ENCODE data around the gene PLAAT2. TPM values are rescaled to one million over a fixed set of nuclear protein-coding genes. Genes with fewer than 3 reads are reported as not detected.

PLAAT2 gene
- total and polyA plus RNA-seq, 2 donors (not counting 1 experiment from before 2014, with no cell fraction given), result 4.0 TPM; not detected in 1

DNA sequence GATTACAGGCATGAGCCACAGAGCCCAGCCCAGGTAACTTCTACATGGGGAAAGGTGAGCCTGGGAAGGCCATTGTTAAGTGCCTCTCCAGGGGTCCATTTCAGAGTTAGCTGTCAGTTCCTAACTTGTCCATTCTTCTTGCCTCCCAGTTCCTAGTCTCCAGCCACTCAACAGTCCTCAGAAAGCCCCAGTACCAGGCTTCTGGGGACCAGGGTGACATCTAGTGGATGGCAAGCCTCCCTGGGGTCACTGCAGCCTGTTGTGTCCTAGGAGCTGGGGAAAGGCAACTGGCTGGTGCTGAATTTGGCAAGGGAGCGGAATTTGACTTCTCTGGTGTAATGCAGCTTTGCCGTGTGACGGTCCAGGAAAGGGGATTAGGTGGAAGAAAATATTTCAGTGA, 55.2 kb downstream of the PLAAT2 start:
- Histone ChIP-seq H2AFZ (ENCODE audit: insufficient read depth, low read depth, low read length, poor library complexity, severe bottlenecking) (no peak overlapping the region), H3K9ac (ENCODE audit: low read length) (no peak overlapping the region), H3K4me3 (ENCODE audit: control extremely low read depth in 1 of 5, extremely low read depth in 1 of 5, insufficient read depth in 1 of 5, low read depth in 2 of 5, low read length in 4 of 5) (no peak overlapping the region), H3K36me3 (replicated peaks in 1 of 2; ENCODE audit: control extremely low read depth in 1 of 2, control insufficient read depth in 1 of 2, extremely low read depth in 1 of 2, insufficient read depth in 2 of 2, low read length in 1 of 2) (no peaks in the 10 kb centered on the region), H3K4me2 (replicated peaks; ENCODE audit: low read depth, low read length, poor library complexity, severe bottlenecking) (no peak overlapping the region), H3K27ac (ENCODE audit: low read length in 2 of 2) (no peak overlapping the region), H3K27me3 (replicated peaks in 1 of 4; ENCODE audit: control extremely low read depth in 1 of 4, control insufficient read depth in 3 of 4, insufficient read depth in 4 of 4, low read length in 3 of 4) (peaks cover 0 to 26% (median 3%) of the 10 kb centered on the region in 4 experiments), H3K4me1 (ENCODE audit: control insufficient read depth in 2 of 2, insufficient read depth in 2 of 2, low read length in 2 of 2) (peaks cover 4 to 7% of the 10 kb centered on the region in 2 donors), H4K20me1 (ENCODE audit: control insufficient read depth, insufficient read depth, low read length, poor library complexity, severe bottlenecking) (no peaks in the 10 kb centered on the region), H3K79me2 (ENCODE audit: control insufficient read depth, insufficient read depth, low read length) (no peaks in the 10 kb centered on the region), H3K9me3 (ENCODE audit: control extremely low read depth in 1 of 3, control insufficient read depth in 2 of 3, insufficient read depth in 1 of 3, low read length in 2 of 3) (no peaks in the 10 kb centered on the region)
- CTCF ChIA-PET, result interaction anchor here (0.9 to 2.6 kb wide), 3 partner anchors 29 to 128 kb away, joined by 3 to 10 read pairs (median 3); no protein-coding TSS in a partner anchor
- H3K4me1 Mint-ChIP-seq, result no peaks in the 10 kb centered on the region
- intact Hi-C loops (cut with micrococcal nuclease), result no loop called here
- no peaks in the 10 kb centered on the region for H3K9me3 Mint-ChIP-seq (ENCODE audit: insufficient read depth)
- TF ChIP-seq, protein P1, sequence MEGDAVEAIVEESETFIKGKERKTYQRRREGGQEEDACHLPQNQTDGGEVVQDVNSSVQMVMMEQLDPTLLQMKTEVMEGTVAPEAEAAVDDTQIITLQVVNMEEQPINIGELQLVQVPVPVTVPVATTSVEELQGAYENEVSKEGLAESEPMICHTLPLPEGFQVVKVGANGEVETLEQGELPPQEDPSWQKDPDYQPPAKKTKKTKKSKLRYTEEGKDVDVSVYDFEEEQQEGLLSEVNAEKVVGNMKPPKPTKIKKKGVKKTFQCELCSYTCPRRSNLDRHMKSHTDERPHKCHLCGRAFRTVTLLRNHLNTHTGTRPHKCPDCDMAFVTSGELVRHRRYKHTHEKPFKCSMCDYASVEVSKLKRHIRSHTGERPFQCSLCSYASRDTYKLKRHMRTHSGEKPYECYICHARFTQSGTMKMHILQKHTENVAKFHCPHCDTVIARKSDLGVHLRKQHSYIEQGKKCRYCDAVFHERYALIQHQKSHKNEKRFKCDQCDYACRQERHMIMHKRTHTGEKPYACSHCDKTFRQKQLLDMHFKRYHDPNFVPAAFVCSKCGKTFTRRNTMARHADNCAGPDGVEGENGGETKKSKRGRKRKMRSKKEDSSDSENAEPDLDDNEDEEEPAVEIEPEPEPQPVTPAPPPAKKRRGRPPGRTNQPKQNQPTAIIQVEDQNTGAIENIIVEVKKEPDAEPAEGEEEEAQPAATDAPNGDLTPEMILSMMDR (IDR thresholded peaks at IDR 0.05), result no peak
- no peak for TF ChIP-seq EZH2 (IDR thresholded peaks at IDR 0.05; ENCODE audit: borderline replicate concordance, insufficient read depth, low read depth, low read length, poor library complexity, severe bottlenecking)
- no peak for ATAC-seq (ENCODE audit: low read depth)
- POLR2A ChIA-PET, result no interaction called here
- peaks cover 27% of the 10 kb centered on the region for H3K27me3 Mint-ChIP-seq
- no peak overlapping the region for H3K4me3 Mint-ChIP-seq
- no peak for DNase-seq
- 100% methylated on average over 1 of the region's 3 CpGs for WGBS (ENCODE audit: insufficient coverage)
- H3K27ac Mint-ChIP-seq, result no peak overlapping the region

DNA sequence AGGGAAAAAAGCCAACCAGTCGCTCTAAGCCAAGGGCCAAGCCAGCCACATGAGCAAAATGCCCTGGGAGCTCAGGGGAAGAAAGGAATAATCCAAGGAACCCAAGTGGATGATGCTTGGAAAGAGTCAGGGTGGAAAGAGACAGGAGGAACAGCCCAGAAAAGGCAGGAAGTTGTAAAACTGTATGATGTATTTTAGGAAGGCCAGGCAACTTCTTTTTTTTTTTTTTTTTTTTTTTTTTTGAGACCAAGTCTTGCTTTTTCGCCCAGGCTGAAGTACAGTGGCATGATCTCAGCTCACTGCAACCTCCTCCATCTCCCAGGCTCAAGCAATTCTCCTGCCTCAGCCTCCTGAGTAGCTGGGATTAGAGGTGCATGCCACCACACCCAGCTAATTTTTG, 55.7 kb downstream of the PLAAT2 start:
- H3K4me2 ChIP-seq (replicated peaks; ENCODE audit: low read depth, low read length, poor library complexity, severe bottlenecking), result no peak overlapping the region
- no peaks in the 10 kb centered on the region for H3K9me3 Mint-ChIP-seq (ENCODE audit: insufficient read depth)
- no peaks in the 10 kb centered on the region for H4K20me1 ChIP-seq (ENCODE audit: control insufficient read depth, insufficient read depth, low read length, poor library complexity, severe bottlenecking)
- intact Hi-C loops (cut with micrococcal nuclease), result no loop called here
- no peak overlapping the region for H3K4me3 ChIP-seq (ENCODE audit: control extremely low read depth in 1 of 5, extremely low read depth in 1 of 5, insufficient read depth in 1 of 5, low read depth in 2 of 5, low read length in 4 of 5)
- H3K27ac ChIP-seq (ENCODE audit: low read length in 2 of 2), result no peak overlapping the region
- no peaks in the 10 kb centered on the region for H3K79me2 ChIP-seq (ENCODE audit: control insufficient read depth, insufficient read depth, low read length)
- 80% methylated on average over 1 of the region's 2 CpGs for WGBS (ENCODE audit: insufficient coverage)
- H3K36me3 ChIP-seq (replicated peaks in 1 of 2; ENCODE audit: control extremely low read depth in 1 of 2, control insufficient read depth in 1 of 2, extremely low read depth in 1 of 2, insufficient read depth in 2 of 2, low read length in 1 of 2), result no peaks in the 10 kb centered on the region
- no peak overlapping the region for H3K9ac ChIP-seq (ENCODE audit: low read length)
- ChIA-PET POLR2A (no interaction called here), CTCF (interaction anchor here (0.9 to 2.6 kb wide), 3 partner anchors 28 to 128 kb away, joined by 3 to 10 read pairs (median 3); no protein-coding TSS in a partner anchor)
- H2AFZ ChIP-seq (ENCODE audit: insufficient read depth, low read depth, low read length, poor library complexity, severe bottlenecking), result no peak overlapping the region
- H3K27me3 ChIP-seq (replicated peaks in 1 of 4; ENCODE audit: control extremely low read depth in 1 of 4, control insufficient read depth in 3 of 4, insufficient read depth in 4 of 4, low read length in 3 of 4), result peaks cover 0 to 26% (median 3%) of the 10 kb centered on the region in 4 experiments
- no peak overlapping the region for H3K27ac Mint-ChIP-seq
- H3K27me3 Mint-ChIP-seq, result peaks cover 27% of the 10 kb centered on the region
- no peaks in the 10 kb centered on the region for H3K4me1 Mint-ChIP-seq
- H3K4me3 Mint-ChIP-seq, result no peak overlapping the region
- peaks cover 4 to 7% of the 10 kb centered on the region in 2 donors for H3K4me1 ChIP-seq (ENCODE audit: control insufficient read depth in 2 of 2, insufficient read depth in 2 of 2, low read length in 2 of 2)
- DNase-seq (no peak), ATAC-seq (ENCODE audit: low read depth) (no peak)
- H3K9me3 ChIP-seq (ENCODE audit: control extremely low read depth in 1 of 3, control insufficient read depth in 2 of 3, insufficient read depth in 1 of 3, low read length in 2 of 3), result no peaks in the 10 kb centered on the region
- TF ChIP-seq, protein P1 (IDR thresholded peaks at IDR 0.05), result no peak
- TF ChIP-seq EZH2 (IDR thresholded peaks at IDR 0.05; ENCODE audit: borderline replicate concordance, insufficient read depth, low read depth, low read length, poor library complexity, severe bottlenecking), result no peak
